Mucosa of stomach (tissue), 1 donor: ENCODE results near the gene HSPB2.
"Not testable (repeated sequence)": the region's sequence is repeated elsewhere in the genome, so short reads cannot be mapped to it uniquely, and the experiment has no call there.

Source experiments
- H3K27me3 ChIP-seq: one replicate; pipeline ENCODE4 v1.7.0; 2013; ENCODE audit warnings: mild to moderate bottlenecking, low read length; ENCODE audit not compliant: control insufficient read depth, insufficient read depth
- H3K36me3 ChIP-seq: one replicate; pipeline ENCODE4 v1.7.0; 2013; ENCODE audit warnings: low read length; ENCODE audit not compliant: control insufficient read depth, insufficient read depth
- H3K4me1 ChIP-seq: one replicate; pipeline ENCODE4 v1.7.0; 2013; ENCODE audit warnings: mild to moderate bottlenecking, low read length; ENCODE audit not compliant: control insufficient read depth, insufficient read depth
- H3K4me3 ChIP-seq: one replicate; pipeline ENCODE4 v1.7.0; 2013; ENCODE audit warnings: low read length
- H3K9ac ChIP-seq: one replicate; pipeline ENCODE4 v1.7.0; 2013; ENCODE audit warnings: mild to moderate bottlenecking, low read length, moderate library complexity
- H3K9me3 ChIP-seq: one replicate; pipeline ENCODE4 v1.7.0; 2013; ENCODE audit warnings: mild to moderate bottlenecking, low read length, moderate library complexity; ENCODE audit not compliant: control insufficient read depth
- donor health status: Pancreatic carcinoma.

Gene HSPB2

GRCh38 chr11:111912535-111912934, at the start of gene HSPB2:
TSS of gene HSPB2 (plus strand) at chr11:111912734. CDS start at chr11:111912830, 96 bp downstream.
- H3K36me3 ChIP-seq = no peaks in the 10 kb centered on the region
- no peaks in the 10 kb centered on the region for H3K9me3 ChIP-seq
- peak within 1 kb of the TSS; percentile 54 for H3K9ac ChIP-seq
- peaks cover 9% of the 10 kb centered on the region for H3K4me1 ChIP-seq
- H3K4me3 ChIP-seq = peak within 1 kb of the TSS; percentile 5
- peaks cover 7% of the 10 kb centered on the region for H3K27me3 ChIP-seq

- no peak overlapping the region for H3K4me3 ChIP-seq
- peaks cover 4% of the 10 kb centered on the region for H3K4me1 ChIP-seq
- H3K36me3 ChIP-seq = no peaks in the 10 kb centered on the region
- H3K27me3 ChIP-seq = no peaks in the 10 kb centered on the region
- no peak overlapping the region for H3K9ac ChIP-seq
- no peaks in the 10 kb centered on the region for H3K9me3 ChIP-seq
These were observed 42.4 kb upstream of the HSPB2 start for GRCh38 chr11:111870113-111870512.

- no peaks in the 10 kb centered on the region for H3K36me3 ChIP-seq
- peak overlapping the region; percentile 77 for H3K9ac ChIP-seq
- H3K4me1 ChIP-seq = peaks cover 4% of the 10 kb centered on the region
- no peaks in the 10 kb centered on the region for H3K9me3 ChIP-seq
- H3K27me3 ChIP-seq = no peaks in the 10 kb centered on the region
- H3K4me3 ChIP-seq = peak overlapping the region; percentile 92
These were observed 42.0 kb upstream of the HSPB2 start for GRCh38 chr11:111870522-111870885.

- Histone ChIP-seq H3K4me3 (peak within 1 kb of the TSS; percentile 92), H3K9me3 (no peaks in the 10 kb centered on the region), H3K9ac (peak within 1 kb of the TSS; percentile 77), H3K36me3 (no peaks in the 10 kb centered on the region), H3K27me3 (no peaks in the 10 kb centered on the region), H3K4me1 (peaks cover 4% of the 10 kb centered on the region)
These were observed 41.4 kb upstream of the HSPB2 start, which contains the start of gene ALG9 for GRCh38 chr11:111870886-111871692. TSS of gene ALG9 (minus strand) at chr11:111871581. CDS start at chr11:111871482, 99 bp downstream.

- Histone ChIP-seq H3K4me1 (peaks cover 4% of the 10 kb centered on the region), H3K27me3 (no peaks in the 10 kb centered on the region), H3K4me3 (peak overlapping the region; percentile 92), H3K9me3 (no peaks in the 10 kb centered on the region), H3K9ac (peak overlapping the region; percentile 77), H3K36me3 (no peaks in the 10 kb centered on the region)
These were observed 40.8 kb upstream of the HSPB2 start for GRCh38 chr11:111871693-111872161.

- Histone ChIP-seq H3K36me3 (no peaks in the 10 kb centered on the region), H3K4me3 (peak overlapping the region; percentile 88), H3K4me1 (peaks cover 11% of the 10 kb centered on the region), H3K9ac (peak overlapping the region; percentile 63), H3K27me3 (no peaks in the 10 kb centered on the region), H3K9me3 (no peaks in the 10 kb centered on the region)
These were observed 34.1 kb upstream of the HSPB2 start for GRCh38 chr11:111878385-111878848.

- Histone ChIP-seq H3K9me3 (no peaks in the 10 kb centered on the region), H3K36me3 (no peaks in the 10 kb centered on the region), H3K4me3 (peak within 1 kb of the TSS; percentile 88), H3K27me3 (no peaks in the 10 kb centered on the region), H3K4me1 (peaks cover 11% of the 10 kb centered on the region), H3K9ac (peak within 1 kb of the TSS; percentile 63)
These were observed 33.5 kb upstream of the HSPB2 start, which contains the start of the genes CFAP68 and FDXACB1 for GRCh38 chr11:111878849-111879636. TSS of gene CFAP68 (plus strand) at chr11:111879541. CDS start at chr11:111879561, 20 bp downstream. TSS of gene FDXACB1 (minus strand) at chr11:111879165. CDS start at chr11:111879132, 33 bp downstream.

GRCh38 chr11:111879637-111879960, 32.9 kb upstream of the HSPB2 start:
- peak overlapping the region; percentile 63 for H3K9ac ChIP-seq
- H3K4me3 ChIP-seq = peak overlapping the region; percentile 88
- peaks cover 11% of the 10 kb centered on the region for H3K4me1 ChIP-seq
- H3K9me3 ChIP-seq = no peaks in the 10 kb centered on the region
- H3K36me3 ChIP-seq = no peaks in the 10 kb centered on the region
- no peaks in the 10 kb centered on the region for H3K27me3 ChIP-seq

- H3K9me3 ChIP-seq = no peaks in the 10 kb centered on the region
- H3K27me3 ChIP-seq = no peaks in the 10 kb centered on the region
- no peak overlapping the region for H3K4me3 ChIP-seq
- H3K4me1 ChIP-seq = peaks cover 11% of the 10 kb centered on the region
- no peak overlapping the region for H3K9ac ChIP-seq
- no peaks in the 10 kb centered on the region for H3K36me3 ChIP-seq
These were observed 30.3 kb upstream of the HSPB2 start for GRCh38 chr11:111882202-111882601.

- not testable (repeated sequence) for H3K27me3 ChIP-seq, H3K9ac ChIP-seq, H3K4me1 ChIP-seq, H3K4me3 ChIP-seq, H3K9me3 ChIP-seq, H3K36me3 ChIP-seq
These were observed 27.5 kb upstream of the HSPB2 start for GRCh38 chr11:111885053-111885452.

GRCh38 chr11:111886032-111886431, 26.5 kb upstream of the HSPB2 start:
- no peaks in the 10 kb centered on the region for H3K27me3 ChIP-seq
- no peaks in the 10 kb centered on the region for H3K9me3 ChIP-seq
- no peaks in the 10 kb centered on the region for H3K36me3 ChIP-seq
- no peaks in the 10 kb centered on the region for H3K4me1 ChIP-seq
- no peak overlapping the region for H3K9ac ChIP-seq
- H3K4me3 ChIP-seq = no peak overlapping the region

- H3K9me3 ChIP-seq = no peaks in the 10 kb centered on the region
- no peak overlapping the region for H3K4me3 ChIP-seq
- H3K36me3 ChIP-seq = no peaks in the 10 kb centered on the region
- H3K9ac ChIP-seq = no peak overlapping the region
- no peaks in the 10 kb centered on the region for H3K4me1 ChIP-seq
- no peaks in the 10 kb centered on the region for H3K27me3 ChIP-seq
These were observed 25.7 kb upstream of the HSPB2 start for GRCh38 chr11:111886844-111887243.
